IPS DF 6.9 (cell line): ENCODE measurements around the gene TSPAN2.
"Not testable (repeated sequence)": the region's sequence is repeated elsewhere in the genome, so short reads cannot be mapped to it uniquely, and the experiment has no call there.

ENCODE experiments used
- DNase-seq: peaks from one replicate; pipeline ENCODE4 v3.0.0-alpha.2; 2013; ENCODE audit warnings: low read depth, low spot score
- H3K27ac ChIP-seq: one replicate; pipeline ENCODE4 v1.5.1; 2013; ENCODE audit warnings: low read length, control low read depth
- H3K27me3 ChIP-seq: 2 replicates; pipeline ENCODE4 v1.6.1; 2013; ENCODE audit warnings: mild to moderate bottlenecking, low read length; ENCODE audit not compliant: control insufficient read depth, insufficient read depth
- H3K36me3 ChIP-seq: 2 replicates; pipeline ENCODE4 v1.6.1; 2013; ENCODE audit warnings: low read length; ENCODE audit not compliant: control insufficient read depth, insufficient read depth
- H3K4me1 ChIP-seq: 2 replicates; pipeline ENCODE4 v1.6.1; 2013; ENCODE audit warnings: low read length; ENCODE audit not compliant: control insufficient read depth, insufficient read depth
- H3K4me3 ChIP-seq: 2 replicates; pipeline ENCODE4 v1.5.1; 2013; ENCODE audit warnings: mild to moderate bottlenecking, low read length
- H3K9me3 ChIP-seq: 2 replicates; pipeline ENCODE4 v1.6.1; 2013; ENCODE audit warnings: low read length, inconsistent platforms; ENCODE audit not compliant: control insufficient read depth, insufficient read depth
- WGBS: extraction: QIAGEN DNeasy Blood & Tissue Kit; methylation state at CpG from one replicate; pipeline ENCODE4 v1.1.7; 2013; ENCODE audit warnings: mixed read lengths, missing lambda C conversion rate; ENCODE audit not compliant: insufficient read length, insufficient coverage; 5-methylcytosine and 5-hydroxymethylcytosine counted together

Gene TSPAN2

DNA sequence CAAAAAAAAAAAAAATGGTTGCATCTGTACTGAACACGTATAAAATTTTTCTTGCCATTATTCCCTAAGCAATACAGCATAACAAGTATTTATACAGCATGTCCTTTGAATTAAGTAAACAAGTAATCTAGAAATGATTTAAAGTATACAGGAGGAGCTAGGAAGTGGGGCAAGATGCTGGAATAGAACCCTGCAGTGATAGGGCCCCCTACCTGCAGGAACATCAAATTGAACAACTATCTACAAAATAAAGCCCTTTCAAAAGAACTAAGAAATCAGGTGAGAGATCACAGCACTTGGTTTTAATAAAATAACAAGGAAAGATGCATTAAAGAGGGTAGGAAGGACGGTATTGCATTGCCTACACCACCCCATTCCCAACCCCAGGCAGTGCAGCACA is 48.8 kb downstream of the TSPAN2 start:
- H3K27ac ChIP-seq, result no peak overlapping the region
- 0 out of 2 replicates have a peak, but pooled peaks cover 1% of the 10 kb centered on the region for H3K4me1 ChIP-seq
- no CpG with 5 or more reads among the region's 2 CpGs for WGBS

GRCh38 chr1:115036814-115037507 is 52.3 kb downstream of the TSPAN2 start:
- no peaks in the 10 kb centered on the region for H3K9me3 ChIP-seq
- H3K4me3 ChIP-seq, result no peak overlapping the region
- no CpG with 5 or more reads among the region's 4 CpGs for WGBS
- no peaks in the 10 kb centered on the region for H3K27me3 ChIP-seq
- no peak overlapping the region for H3K27ac ChIP-seq
- H3K4me1 ChIP-seq, result 0 out of 2 replicates have a peak, but pooled peaks cover 1% of the 10 kb centered on the region
- H3K36me3 ChIP-seq, result no peaks in the 10 kb centered on the region
- DNase-seq, result no peak

More for the DNA sequence above, 48.8 kb downstream of the TSPAN2 start:
- H3K27me3 ChIP-seq, result no peaks in the 10 kb centered on the region
- H3K9me3 ChIP-seq, result no peaks in the 10 kb centered on the region
- H3K36me3 ChIP-seq, result no peaks in the 10 kb centered on the region
- DNase-seq, result no peak
- no peak overlapping the region for H3K4me3 ChIP-seq

GRCh38 chr1:115035652-115036051 is 53.7 kb downstream of the TSPAN2 start:
- Histone ChIP-seq H3K4me3 (no peak overlapping the region), H3K27me3 (no peaks in the 10 kb centered on the region), H3K36me3 (no peaks in the 10 kb centered on the region), H3K9me3 (no peaks in the 10 kb centered on the region), H3K27ac (no peak overlapping the region), H3K4me1 (0 out of 2 replicates have a peak, but pooled peaks cover 1% of the 10 kb centered on the region)
- WGBS, result no CpG with 5 or more reads among the region's 1 CpG
- DNase-seq, result no peak

GRCh38 chr1:115031595-115031994 is 57.7 kb downstream of the TSPAN2 start:
- no peaks in the 10 kb centered on the region for H3K27me3 ChIP-seq
- WGBS, result no CpG with 5 or more reads among the region's 2 CpGs
- no peak overlapping the region for H3K27ac ChIP-seq
- no peak overlapping the region for H3K4me3 ChIP-seq
- H3K36me3 ChIP-seq, result no peaks in the 10 kb centered on the region
- H3K9me3 ChIP-seq, result no peaks in the 10 kb centered on the region
- DNase-seq, result no peak
- H3K4me1 ChIP-seq, result 0 out of 2 replicates have a peak, but pooled peaks cover 1% of the 10 kb centered on the region

DNA sequence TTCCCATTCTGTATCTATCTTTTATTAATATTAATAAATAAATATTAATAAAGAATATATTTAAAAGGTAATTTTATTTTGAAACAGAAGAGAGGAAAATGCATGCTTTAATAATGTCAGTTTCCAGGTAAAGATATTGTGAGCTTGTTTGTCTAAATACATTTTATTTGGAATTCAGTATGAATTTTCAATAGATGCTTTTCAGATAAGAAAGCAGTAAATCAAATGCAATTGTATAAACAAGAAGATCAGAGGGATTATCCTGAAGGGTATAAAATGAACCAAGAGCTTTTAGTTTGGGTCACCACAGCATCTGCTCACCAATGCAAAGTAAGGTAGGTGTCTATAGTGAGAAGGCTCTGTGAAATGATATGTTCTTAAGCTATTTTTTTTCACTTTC is 59.8 kb downstream of the TSPAN2 start, which contains the start of gene TSHB:
TSHB (plus strand) TSS at position 301 of the 400 bp plus-strand sequence. CDS start 3,537 bp downstream, outside the sequence.
- Histone ChIP-seq H3K27me3 (no peaks in the 10 kb centered on the region), H3K4me1 (no peaks in the 10 kb centered on the region), H3K27ac (no peak within 1 kb of the TSS), H3K9me3 (no peaks in the 10 kb centered on the region), H3K36me3 (no peaks in the 10 kb centered on the region), H3K4me3 (no peak within 1 kb of the TSS)
- no peak for DNase-seq

DNA sequence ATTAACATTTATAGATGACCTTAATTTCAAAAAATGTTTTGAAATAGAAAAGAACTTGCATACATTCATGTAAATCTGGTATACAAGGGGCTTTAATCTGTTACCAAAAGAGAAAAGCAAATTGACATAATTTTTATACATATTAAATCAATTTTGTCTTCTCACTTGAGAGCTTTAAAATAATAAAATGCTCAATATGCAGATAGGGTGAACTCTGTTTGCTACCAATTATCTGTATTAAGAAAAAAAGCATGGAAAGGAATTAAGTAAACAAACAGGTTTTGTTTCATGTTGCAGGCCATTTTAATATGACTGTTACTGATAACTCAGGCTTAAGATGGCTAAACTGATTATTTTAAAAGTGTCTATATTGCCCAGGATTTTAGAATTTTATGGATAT is 65.7 kb downstream of the TSPAN2 start:
- Histone ChIP-seq H3K27me3 (no peaks in the 10 kb centered on the region), H3K4me3 (no peak overlapping the region), H3K9me3 (no peaks in the 10 kb centered on the region), H3K27ac (no peak overlapping the region), H3K36me3 (no peaks in the 10 kb centered on the region), H3K4me1 (no peaks in the 10 kb centered on the region)
- DNase-seq, result no peak

DNA sequence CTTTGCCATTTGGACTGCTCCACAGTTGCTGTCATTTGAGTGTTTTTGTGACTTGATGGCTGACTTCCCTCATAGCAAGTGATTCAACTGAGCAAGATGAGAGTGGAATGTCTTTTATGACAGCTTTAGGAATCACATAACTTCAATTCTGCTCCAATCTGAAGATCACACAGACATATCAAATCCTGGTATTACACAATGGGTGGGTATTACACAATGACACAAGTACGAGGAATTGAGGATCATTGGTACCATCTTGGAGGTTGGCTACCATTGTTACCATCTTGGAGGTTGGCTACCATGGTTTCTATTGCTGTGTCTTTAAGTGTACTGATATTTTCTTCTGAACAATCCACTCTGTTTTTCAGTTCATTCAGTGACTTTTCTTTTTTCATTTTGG is 68.2 kb downstream of the TSPAN2 start:
- H3K27ac ChIP-seq, result no peak overlapping the region
- no peaks in the 10 kb centered on the region for H3K27me3 ChIP-seq
- H3K9me3 ChIP-seq, result no peaks in the 10 kb centered on the region
- H3K4me3 ChIP-seq, result no peak overlapping the region
- no CpG with 5 or more reads among the region's 1 CpG for WGBS
- H3K4me1 ChIP-seq, result no peaks in the 10 kb centered on the region
- H3K36me3 ChIP-seq, result no peaks in the 10 kb centered on the region
- no peak for DNase-seq

GRCh38 chr1:115019549-115019948 is 69.8 kb downstream of the TSPAN2 start:
- not testable (repeated sequence) for H3K9me3 ChIP-seq, H3K27ac ChIP-seq, H3K4me1 ChIP-seq, H3K27me3 ChIP-seq, H3K4me3 ChIP-seq, DNase-seq, H3K36me3 ChIP-seq
- WGBS, result no CpG with 5 or more reads among the region's 9 CpGs

GRCh38 chr1:115013792-115014191 is 75.5 kb downstream of the TSPAN2 start:
- WGBS, result no CpG with 5 or more reads among the region's 2 CpGs
- no peak for DNase-seq
- Histone ChIP-seq H3K36me3 (no peaks in the 10 kb centered on the region), H3K4me3 (no peak overlapping the region), H3K27ac (no peak overlapping the region), H3K27me3 (no peaks in the 10 kb centered on the region), H3K9me3 (no peaks in the 10 kb centered on the region), H3K4me1 (no peaks in the 10 kb centered on the region)

GRCh38 chr1:115012434-115012833 is 76.9 kb downstream of the TSPAN2 start:
- Histone ChIP-seq H3K9me3 (no peaks in the 10 kb centered on the region), H3K27me3 (no peaks in the 10 kb centered on the region), H3K4me3 (no peak overlapping the region), H3K36me3 (no peaks in the 10 kb centered on the region), H3K27ac (no peak overlapping the region), H3K4me1 (no peaks in the 10 kb centered on the region)
- WGBS, result no CpG with 5 or more reads among the region's 1 CpG
- no peak for DNase-seq

GRCh38 chr1:115012006-115012405 is 77.3 kb downstream of the TSPAN2 start:
- no peak overlapping the region for H3K27ac ChIP-seq
- no CpG with 5 or more reads among the region's 1 CpG for WGBS
- H3K9me3 ChIP-seq, result no peaks in the 10 kb centered on the region
- no peaks in the 10 kb centered on the region for H3K4me1 ChIP-seq
- DNase-seq, result no peak
- H3K36me3 ChIP-seq, result no peaks in the 10 kb centered on the region
- no peak overlapping the region for H3K4me3 ChIP-seq
- H3K27me3 ChIP-seq, result no peaks in the 10 kb centered on the region
